HFF-Myc (cell line): ENCODE data around the gene NCR2.

Experiments used
- DNase-seq: peaks from one replicate; pipeline ENCODE4 v3.0.0-alpha.2; 2011; ENCODE audit warnings: low read depth; ENCODE audit errors: extremely low read depth
- H3K4me3 ChIP-seq: replicated peaks from 2 replicates; pipeline ENCODE4 v1.5.1; 2011; ENCODE audit warnings: low read depth, mild to moderate bottlenecking, control low read depth, low read length
- CTCF ChIP-seq: IDR thresholded peaks from 2 replicates; pipeline ENCODE4 v1.5.1; 2012; ENCODE audit warnings: mild to moderate bottlenecking, low read depth, low read length, control low read depth; ENCODE audit errors: missing control alignments

NCR2 gene

GRCh38 chr6:41392246-41392645 is 56.8 kb downstream of the NCR2 start:
- no peak for TF ChIP-seq CTCF
- H3K4me3 ChIP-seq, result no peak overlapping the region
- DNase-seq, result no peak

GRCh38 chr6:41396335-41396734 is 60.9 kb downstream of the NCR2 start:
- no peak for DNase-seq
- TF ChIP-seq CTCF, result no peak
- no peak overlapping the region for H3K4me3 ChIP-seq

- DNase-seq, result no peak
- TF ChIP-seq CTCF, result no peak
- H3K4me3 ChIP-seq, result no peak overlapping the region
These were observed 64.0 kb downstream of the NCR2 start for GRCh38 chr6:41399424-41399823.
